IMR-90 (cell line): ENCODE results near the gene LZTS3. TPM values are rescaled to one million over a fixed set of nuclear protein-coding genes. Genes with fewer than 3 reads are reported as not detected.

Experiments
- ATAC-seq: fragments of 200-7000 bp; cut with Tn5 transposase; 2 replicates; pipeline ENCODE4 v1.9.1; 2020; ENCODE audit warnings: low read depth, mild to moderate bottlenecking, moderate library complexity
- BruUV-seq: library from RNA; stranded (reverse); fragments of 400-500 nt; replicated peaks from 2 replicates; lab custom pipeline; 2021; lab: Mats Ljungman, UMichigan
- CTCF ChIA-PET: fragments of 300-600 bp; formaldehyde crosslinking; extraction: SDS; loops from one replicate; lab custom pipeline; 2021; ENCODE audit warnings: antibody characterized with exemption; lab: Yijun Ruan, JAX
- POLR2A ChIA-PET: fragments of 300-600 bp; sonication (Branson Sonifier 250); formaldehyde crosslinking; loops from one replicate; lab custom pipeline; 2022; ENCODE audit warnings: antibody characterized with exemption; ENCODE audit not compliant: unreplicated experiment; lab: Charles Lee
- DNase-seq: peaks from one replicate; pipeline ENCODE4 v3.0.0; 2013
- H2AFZ ChIP-seq: replicated peaks from 2 replicates; pipeline ENCODE3; 2013; ENCODE audit warnings: low read length, mild to moderate bottlenecking; ENCODE audit not compliant: poor library complexity
- H2AK5ac ChIP-seq: 2 replicates; pipeline ENCODE4 v1.6.1; 2013; ENCODE audit warnings: low read depth, low read length, inconsistent platforms
- H2AK9ac ChIP-seq: replicated peaks from 2 replicates; pipeline ENCODE3; 2013; ENCODE audit warnings: mild to moderate bottlenecking, low read depth, low read length, moderate library complexity; ENCODE audit not compliant: poor library complexity
- H2BK120ac ChIP-seq: 2 replicates; pipeline ENCODE4 v1.6.1; 2013; ENCODE audit warnings: low read depth, low read length, inconsistent platforms
- H2BK15ac ChIP-seq: 3 replicates; pipeline ENCODE4 v1.6.1; 2013; ENCODE audit warnings: low read depth, low read length, inconsistent platforms
- H2BK20ac ChIP-seq: 2 replicates; pipeline ENCODE4 v1.6.1; 2013; ENCODE audit warnings: low read depth, mild to moderate bottlenecking, inconsistent platforms, low read length, moderate library complexity
- H2BK5ac ChIP-seq: 2 replicates; pipeline ENCODE4 v1.6.1; 2013; ENCODE audit warnings: mild to moderate bottlenecking, low read depth, low read length, inconsistent platforms; ENCODE audit not compliant: poor library complexity, severe bottlenecking
- H3K14ac ChIP-seq: replicated peaks from 2 replicates; pipeline ENCODE4 v1.6.1; 2013; ENCODE audit warnings: low read depth, low read length, inconsistent platforms
- H3K18ac ChIP-seq: 2 replicates; pipeline ENCODE4 v1.6.1; 2013; ENCODE audit warnings: low read depth, low read length, control low read depth
- H3K23ac ChIP-seq: 2 replicates; pipeline ENCODE4 v1.6.1; 2013; ENCODE audit warnings: low read depth, low read length, inconsistent platforms
- H3K27ac ChIP-seq: 2 replicates; pipeline ENCODE4 v1.5.1; 2013; ENCODE audit warnings: mild to moderate bottlenecking, control low read depth, low read length; ENCODE audit not compliant: insufficient read depth
- H3K27me3 ChIP-seq: 2 replicates; pipeline ENCODE4 v1.6.1; 2013; ENCODE audit warnings: low read length; ENCODE audit not compliant: control insufficient read depth, insufficient read depth
- H3K36me3 ChIP-seq: 2 replicates; pipeline ENCODE4 v1.6.1; 2013; ENCODE audit warnings: low read length, mixed read lengths; ENCODE audit not compliant: control insufficient read depth, insufficient read depth
- H3K4ac ChIP-seq: 2 replicates; pipeline ENCODE4 v1.6.1; 2013; ENCODE audit warnings: low read depth, low read length, inconsistent platforms
- H3K4me1 ChIP-seq: 2 replicates; pipeline ENCODE4 v1.6.1; 2013; ENCODE audit warnings: low read length, mixed read lengths; ENCODE audit not compliant: control insufficient read depth, insufficient read depth
- H3K4me2 ChIP-seq: 2 replicates; pipeline ENCODE4 v1.6.1; 2013; ENCODE audit warnings: low read depth, mild to moderate bottlenecking, control low read depth, low read length, moderate library complexity
- H3K4me3 ChIP-seq: 2 replicates; pipeline ENCODE4 v1.5.1; 2013; ENCODE audit warnings: low read depth, mild to moderate bottlenecking, control low read depth, low read length, moderate library complexity; ENCODE audit not compliant: insufficient read depth
- H3K56ac ChIP-seq: 2 replicates; pipeline ENCODE4 v1.6.1; 2013; ENCODE audit warnings: low read length, inconsistent platforms; ENCODE audit not compliant: insufficient read depth; ENCODE audit errors: extremely low read depth
- H3K79me1 ChIP-seq, 2 experiments: 2 replicates each; pipeline ENCODE4 v1.6.1; 2013; ENCODE audit warnings: low read length in 2 of 2, inconsistent platforms in 1 of 2, low read depth in 1 of 2
- H3K9ac ChIP-seq: 2 replicates; pipeline ENCODE4 v1.6.1; 2013; ENCODE audit warnings: low read depth, low read length, control low read depth
- H3K9me1 ChIP-seq: 2 replicates; pipeline ENCODE4 v1.6.1; 2013; ENCODE audit warnings: low read length, inconsistent platforms; ENCODE audit not compliant: insufficient read depth
- H3K9me3 ChIP-seq: 2 replicates; pipeline ENCODE4 v1.6.1; 2013; ENCODE audit warnings: low read length; ENCODE audit not compliant: control insufficient read depth, insufficient read depth
- H4K20me1 ChIP-seq: 2 replicates; pipeline ENCODE4 v1.6.1; 2013; ENCODE audit warnings: low read length, inconsistent platforms; ENCODE audit not compliant: insufficient read depth
- H4K5ac ChIP-seq: 2 replicates; pipeline ENCODE4 v1.6.1; 2013; ENCODE audit warnings: mild to moderate bottlenecking, low read depth, low read length, control low read depth
- H4K8ac ChIP-seq, 2 experiments: 2 replicates each; pipeline ENCODE4 v1.6.1; 2013; ENCODE audit warnings: low read depth in 2 of 2, low read length in 2 of 2, control low read depth in 1 of 2, inconsistent platforms in 1 of 2
- H4K91ac ChIP-seq: 2 replicates; pipeline ENCODE4 v1.6.1; 2013; ENCODE audit warnings: low read depth, low read length, inconsistent platforms; ENCODE audit not compliant: insufficient read depth
- CTCF ChIP-seq: conservative IDR thresholded peaks from 2 replicates; pipeline ENCODE4 v1.5.1; 2012; ENCODE audit warnings: mild to moderate bottlenecking, low read depth, low read length, improper control_type of control experiment
- MAFK ChIP-seq: IDR thresholded peaks from 2 replicates; pipeline ENCODE4 v1.6.1; 2012; ENCODE audit warnings: low read depth, low read length, improper control_type of control experiment
- MAZ ChIP-seq: IDR thresholded peaks from 2 replicates; pipeline ENCODE4 v1.6.1; 2012; ENCODE audit warnings: low read depth, mild to moderate bottlenecking, low read length, improper control_type of control experiment, moderate library complexity, borderline replicate concordance
- POLR2A ChIP-seq: IDR thresholded peaks from 2 replicates; pipeline ENCODE4 v1.6.1; 2012; ENCODE audit warnings: mild to moderate bottlenecking, low read depth, low read length
- RAD21 ChIP-seq: IDR thresholded peaks from 2 replicates; pipeline ENCODE4 v1.6.1; 2012; ENCODE audit warnings: low read length, improper control_type of control experiment
- WGBS, 2 experiments: methylation state at CpG; one replicate each; pipeline versions ENCODE4 v1.1.5 to v1.1.7; 2013; ENCODE audit warnings: missing lambda C conversion rate in 2 of 2; ENCODE audit not compliant: insufficient read length in 1 of 2; ENCODE audit errors: extremely low coverage in 2 of 2; 5-methylcytosine and 5-hydroxymethylcytosine counted together
- dilution Hi-C: fragments of 300-500 bp; cut with HindIII; formaldehyde crosslinking; loops from one replicate; pipeline ENCODE4 v1.14.3; 2018; ENCODE audit warnings: low sequenced_read_pairs; ENCODE audit not compliant: unreplicated experiment
- in situ Hi-C: fragments of 300-500 bp; cut with MboI; formaldehyde crosslinking; loops from 3 replicates; pipeline ENCODE4 v1.14.3; 2019; ENCODE audit warnings: low sequenced_read_pairs, inconsistent platforms, mixed read lengths
- intact Hi-C: fragments of 100-400 bp; cut with micrococcal nuclease; formaldehyde crosslinking; loops from 2 replicates; pipeline ENCODE4 v1.10.0; 2022
- polyA plus RNA-seq, 3 experiments: library from polyadenylated mRNA; depleted of rRNA; stranded (reverse); fragments of >200 nt; gene quantifications; 2 replicates each; pipeline ENCODE4 v1.2.3, GENCODE V29; 2012; ENCODE audit warnings: low replicate concordance in 1 of 3
- total RNA-seq: library from RNA; depleted of rRNA; stranded (reverse); fragments of >200 nt; gene quantifications from 2 replicates; pipeline ENCODE4 v1.2.3, GENCODE V29; 2012

The LZTS3 gene
- total and polyA plus RNA-seq, 2 of the 4 experiments (the other 2 are of a cell fraction): 1.4 to 3.2 TPM

DNA sequence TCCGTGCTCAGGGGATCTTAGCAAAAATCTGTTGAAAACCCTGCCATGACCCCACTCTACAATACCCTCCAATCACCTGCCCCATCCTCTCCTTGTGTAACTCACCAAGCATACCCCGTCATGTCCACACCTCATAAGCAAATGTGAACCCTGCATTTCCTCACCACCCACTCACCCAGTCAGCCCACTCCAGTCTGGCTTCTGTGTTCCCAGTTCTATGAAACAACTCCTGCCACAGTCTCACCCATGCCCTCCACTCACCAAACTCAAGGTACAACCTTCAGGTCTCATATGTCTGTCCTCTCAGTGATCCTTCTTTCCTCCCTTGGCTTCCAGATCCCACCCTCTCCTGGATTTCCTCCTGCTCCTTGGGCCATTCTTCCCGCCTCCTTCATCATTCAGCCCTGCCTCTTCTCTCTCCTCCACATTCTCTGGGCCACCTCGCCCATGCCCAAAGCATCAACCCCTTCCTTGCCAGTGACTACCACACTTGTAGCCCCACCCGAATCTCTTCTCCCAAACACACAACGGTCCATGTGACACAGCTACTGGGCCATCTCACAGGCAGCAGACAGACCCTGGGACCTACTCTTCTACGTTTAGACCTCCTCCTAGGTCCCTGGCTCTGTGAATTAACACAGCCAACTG, 22.4 kb upstream of the LZTS3 start:
- H2AFZ ChIP-seq: no peak overlapping the region
- no peak overlapping the region for H2AK9ac ChIP-seq
- no peak overlapping the region for H3K56ac ChIP-seq
- 90% methylated on average over 4 of the region's 7 CpGs; no CpG with 5 or more reads in 1 of the 2 experiments for WGBS, 2 experiments
- H3K9me3 ChIP-seq: no peaks in the 10 kb centered on the region
- POLR2A ChIA-PET: no interaction called here
- no peak overlapping the region for H3K4me2 ChIP-seq
- no peaks in the 10 kb centered on the region for H3K4me1 ChIP-seq
- no peak overlapping the region for H2AK5ac ChIP-seq
- no peak overlapping the region for H3K18ac ChIP-seq
- no peak overlapping the region for H4K5ac ChIP-seq
- H4K91ac ChIP-seq: no peak overlapping the region
- CTCF ChIA-PET: no interaction called here
- H3K27ac ChIP-seq: no peak overlapping the region
- no peak overlapping the region for H2BK120ac ChIP-seq
- H3K4me3 ChIP-seq: no peak overlapping the region
- no peaks in the 10 kb centered on the region for H4K20me1 ChIP-seq
- H2BK15ac ChIP-seq: no peak overlapping the region
- TF ChIP-seq POLR2A (no peak), MAFK (no peak), MAZ (no peak), RAD21 (no peak), CTCF (no peak)
- intact Hi-C loops (no loop called here), in situ Hi-C loops (no loop called here), dilution Hi-C loops (no loop called here)
- H3K4ac ChIP-seq: no peak overlapping the region
- no peak overlapping the region for H2BK5ac ChIP-seq
- no peak for ATAC-seq
- peaks cover 67% of the 10 kb centered on the region for H3K36me3 ChIP-seq
- no peaks in the 10 kb centered on the region for H3K27me3 ChIP-seq
- H2BK20ac ChIP-seq: no peak overlapping the region
- DNase-seq: no peak
- no peaks in the 10 kb centered on the region for H3K9me1 ChIP-seq
- BruUV-seq: no TSS peak
- H3K23ac ChIP-seq: no peak overlapping the region
- H3K9ac ChIP-seq: no peak overlapping the region
- H3K14ac ChIP-seq: no peak overlapping the region
- no peak overlapping the region for H4K8ac ChIP-seq
- H3K79me1 ChIP-seq: no peaks in the 10 kb centered on the region
